Heart left ventricle (tissue), 16 donors: ENCODE data around the gene BEX5. TPM values are rescaled to one million over a fixed set of nuclear protein-coding genes. Genes with fewer than 3 reads are reported as not detected.
A peak's percentile ranks its signal among the peaks of the same experiment; 100 is the strongest.
"Not testable (repeated sequence)": the region's sequence is repeated elsewhere in the genome, so short reads cannot be mapped to it uniquely, and the experiment has no call there.

Source experiments
- ATAC-seq, 4 donors: fragments of 200-7000 bp; cut with Tn5 transposase; one replicate each; pipeline ENCODE4 v1.9.1; 2020 to 2022; ENCODE audit warnings: moderate library complexity in 4 of 4, mild to moderate bottlenecking in 3 of 4, moderate number of reproducible peaks in 1 of 4
- DNase-seq, 5 donors: peaks; one replicate each; pipeline ENCODE4 v3.0.0-alpha.2; 2020
- H3K27ac ChIP-seq, 12 donors: fragments of 200-600 bp; sonication (generic) in 4 of 12; one replicate each; pipeline versions ENCODE4 v1.5.0 to v1.8.0; 2016 to 2022; ENCODE audit warnings: mild to moderate bottlenecking in 2 of 12
- H3K27me3 ChIP-seq, 9 donors: fragments of 200-600 bp; sonication (generic) in 2 of 9; one replicate each; pipeline versions ENCODE4 v1.5.1 to v1.8.0; 2016 to 2022; ENCODE audit warnings: mild to moderate bottlenecking in 3 of 9
- H3K36me3 ChIP-seq, 9 donors: fragments of 200-600 bp; sonication (generic) in 2 of 9; one replicate each; pipeline versions ENCODE4 v1.5.0 to v1.8.0; 2018 to 2022; ENCODE audit warnings: mild to moderate bottlenecking in 2 of 9
- H3K4me1 ChIP-seq, 12 donors: fragments of 200-600 bp; sonication (generic) in 4 of 12; one replicate each; pipeline versions ENCODE4 v1.5.0 to v1.8.0; 2016 to 2022; ENCODE audit warnings: mild to moderate bottlenecking in 3 of 12
- H3K4me3 ChIP-seq, 12 donors: fragments of 200-600 bp; sonication (generic) in 4 of 12; one replicate each; pipeline versions ENCODE4 v1.5.0 to v1.8.0; 2017 to 2022; ENCODE audit warnings: mild to moderate bottlenecking in 9 of 12, moderate library complexity in 4 of 12
- H3K9me3 ChIP-seq, 12 donors: fragments of 200-600 bp; sonication (generic) in 4 of 12; one replicate each; pipeline versions ENCODE4 v1.5.0 to v1.8.0; 2016 to 2022; ENCODE audit warnings: mild to moderate bottlenecking in 1 of 12
- POLR2A ChIP-seq, 2 donors: fragments of 450-650 bp; IDR thresholded peaks; one replicate each; pipeline ENCODE4 v1.6.1; 2017; ENCODE audit warnings: antibody characterized with exemption in 2 of 2, mild to moderate bottlenecking in 2 of 2, moderate library complexity in 2 of 2
- WGBS, 4 donors: extraction: QIAGEN DNeasy Blood & Tissue Kit in 2 of 4; methylation state at CpG; one replicate each; pipeline versions ENCODE4 v1.1.5 to v1.1.7; 2013 to 2018; 5-methylcytosine and 5-hydroxymethylcytosine counted together
- intact Hi-C, 10 donors: fragments of 100-400 bp; cut with DNase I; formaldehyde crosslinking; loops; one replicate each; pipeline versions ENCODE4 v1.11.1 to v1.14.2; 2022
- polyA plus RNA-seq, 2 donors: library from polyadenylated mRNA; stranded (reverse); fragments of 200-250 nt; gene quantifications; one replicate each; pipeline ENCODE4 v1.2.3, GENCODE V29; 2013
- total RNA-seq, 9 donors: library from RNA; depleted of rRNA in 2 of 9; stranded (reverse); fragments of >200 nt in 2 of 9; fragmentation: NEBNext Ultra II Directional in 3 of 9; extraction: Animal tissue kit (Norgen Biotek cat#: 25700) in 3 of 9; gene quantifications; one replicate each; pipeline versions ENCODE4 v1.1.0 to v1.2.4, GENCODE V29; 2016 to 2023
- TF ChIP-seq, protein P1 (sequence below), 12 donors: fragments of 200-600 bp; sonication (generic) in 4 of 12; IDR thresholded peaks; one replicate each; pipeline versions ENCODE4 v1.5.0 to v1.8.0; 2018 to 2022; ENCODE audit warnings: antibody characterized with exemption in 12 of 12, mild to moderate bottlenecking in 5 of 12
- donor health status: ischemic (EF 13 %, LVEDD 7.1; RV severe dilation, severe dysfunction).
- donor health status: healthy with polysubstance abuse.
- donor health status: DM: no; HTN: yes; CAD: no.
- donor health status: DM: no; HTN: no; CAD: no.
- donor health status: ischemic (EF 25% LVEDD 6.9; RV normal size, moderate dysfunction).
- donor health status: ischemic (EF 25% LVEDD 5.7; RV mildly dilated, moderate dysfunction).
- donor health status: healthy.
- donor health status: DM: yes; HTN: yes; CAD: no.
- donor health status: ischemic (EF 35%, LVEDD 5.7; RV mildly dilated, moderate dysfunction).
- donor health status: nonischemic (EF 11% LVEDD 7.7; RV severe dilation, severe dysfunction).
- donor health status: DM: yes; HTN: yes; CAD: no.
- donor health status: PGD.
- donor health status: ischemic (EF 29% LVEDD 5.4; RV normal size, mild dysfunction).
- donor health status: nonischemic (EF 23%, LVEDD 6.1; RV moderate dilation, normal function).

The BEX5 gene
- total and polyA plus RNA-seq, 11 donors: 0.15 to 3.4 (median 0.87) TPM

- H3K27ac ChIP-seq: no peak overlapping the region
- peak overlapping the region in 1 of 12 donors; percentile 49 for H3K4me3 ChIP-seq
- TF ChIP-seq POLR2A (IDR thresholded peaks at IDR 0.05): no peak
- TF ChIP-seq, protein P1, sequence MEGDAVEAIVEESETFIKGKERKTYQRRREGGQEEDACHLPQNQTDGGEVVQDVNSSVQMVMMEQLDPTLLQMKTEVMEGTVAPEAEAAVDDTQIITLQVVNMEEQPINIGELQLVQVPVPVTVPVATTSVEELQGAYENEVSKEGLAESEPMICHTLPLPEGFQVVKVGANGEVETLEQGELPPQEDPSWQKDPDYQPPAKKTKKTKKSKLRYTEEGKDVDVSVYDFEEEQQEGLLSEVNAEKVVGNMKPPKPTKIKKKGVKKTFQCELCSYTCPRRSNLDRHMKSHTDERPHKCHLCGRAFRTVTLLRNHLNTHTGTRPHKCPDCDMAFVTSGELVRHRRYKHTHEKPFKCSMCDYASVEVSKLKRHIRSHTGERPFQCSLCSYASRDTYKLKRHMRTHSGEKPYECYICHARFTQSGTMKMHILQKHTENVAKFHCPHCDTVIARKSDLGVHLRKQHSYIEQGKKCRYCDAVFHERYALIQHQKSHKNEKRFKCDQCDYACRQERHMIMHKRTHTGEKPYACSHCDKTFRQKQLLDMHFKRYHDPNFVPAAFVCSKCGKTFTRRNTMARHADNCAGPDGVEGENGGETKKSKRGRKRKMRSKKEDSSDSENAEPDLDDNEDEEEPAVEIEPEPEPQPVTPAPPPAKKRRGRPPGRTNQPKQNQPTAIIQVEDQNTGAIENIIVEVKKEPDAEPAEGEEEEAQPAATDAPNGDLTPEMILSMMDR (IDR thresholded peaks at IDR 0.05): peak in 5 of 12 donors; percentile 7 to 27 (median 21)
- DNase-seq (no peak), ATAC-seq (no peak)
- H3K4me1 ChIP-seq: no peaks in the 10 kb centered on the region
- WGBS, 4 donors: 5 to 13% (median 7%) methylated on average over 11 of the region's 11 CpGs
- intact Hi-C loops: no loop called here
- H3K9me3 ChIP-seq: no peaks in the 10 kb centered on the region
- H3K27me3 ChIP-seq: peaks cover 0 to 31% (median 0%) of the 10 kb centered on the region in 9 donors
- no peaks in the 10 kb centered on the region for H3K36me3 ChIP-seq
These were observed 1.4 kb downstream of the BEX5 start for GRCh38 chrX:102154218-102154860.

DNA sequence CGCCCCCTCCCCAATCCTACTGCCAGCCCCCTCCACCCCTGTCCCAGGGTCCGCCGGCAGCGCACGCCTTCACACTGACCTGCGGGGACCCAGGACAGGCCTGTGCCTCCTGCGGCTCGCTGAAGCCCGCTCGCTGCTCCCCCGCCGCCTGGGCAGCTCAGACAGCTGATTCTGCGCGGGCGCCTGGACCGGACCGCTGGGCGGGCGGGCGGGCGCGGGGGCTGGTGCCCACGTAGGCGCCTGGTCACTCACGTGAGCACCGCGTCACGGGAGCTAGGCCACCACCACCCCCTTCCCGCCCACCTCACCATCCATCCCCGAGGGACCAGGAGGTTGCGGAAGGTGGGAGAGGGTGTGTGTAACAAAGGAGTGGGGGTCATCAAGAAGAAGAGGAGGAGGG lies 13.5 kb downstream of the BEX5 start, which contains the start of gene TCEAL6:
Gene TCEAL6 (minus strand): TSS at position 208 of the 400 bp plus-strand sequence.
- H3K4me1 ChIP-seq, H3K27ac ChIP-seq, intact Hi-C loops, H3K9me3 ChIP-seq, H3K4me3 ChIP-seq, DNase-seq, ATAC-seq, H3K36me3 ChIP-seq: not testable (repeated sequence)
- H3K27me3 ChIP-seq: peaks cover 0 to 52% (median 0%) of the 10 kb centered on the region in 9 donors
- WGBS, 4 donors: 1 to 45% (median 17%) methylated on average over 4 to 24 of the region's 31 CpGs

DNA sequence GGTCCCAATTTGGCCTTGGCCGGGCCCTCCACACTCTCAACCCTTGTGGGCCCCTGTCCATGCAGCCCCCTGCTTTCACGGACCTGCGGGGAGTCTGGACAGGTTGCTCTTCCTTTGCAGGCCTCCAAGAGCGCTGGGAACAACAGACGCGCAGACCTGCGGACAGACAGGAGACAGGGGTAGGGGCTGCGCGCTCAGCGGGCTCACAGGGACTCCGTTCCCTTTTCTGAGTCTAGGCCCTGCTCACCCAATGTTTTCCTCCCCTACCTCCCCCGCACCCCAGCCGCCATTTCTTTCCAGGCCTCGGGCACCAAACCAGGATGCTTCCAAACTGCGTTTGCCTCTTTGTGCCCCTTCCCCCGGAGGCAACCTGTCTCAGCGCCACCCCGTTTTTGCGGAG lies 14.1 kb downstream of the BEX5 start:
- H3K9me3 ChIP-seq, H3K4me3 ChIP-seq, intact Hi-C loops, ATAC-seq, DNase-seq, H3K27ac ChIP-seq, H3K4me1 ChIP-seq, H3K36me3 ChIP-seq: not testable (repeated sequence)
- H3K27me3 ChIP-seq: peaks cover 0 to 56% (median 0%) of the 10 kb centered on the region in 9 donors
- WGBS, 4 donors: 8 to 45% (median 24%) methylated on average over 18 to 19 of the region's 19 CpGs

GRCh38 chrX:102140876-102141275 lies 14.9 kb downstream of the BEX5 start:
- H3K36me3 ChIP-seq, H3K4me1 ChIP-seq, H3K4me3 ChIP-seq, intact Hi-C loops, ATAC-seq, H3K9me3 ChIP-seq, DNase-seq, H3K27ac ChIP-seq: not testable (repeated sequence)
- 32 to 67% (median 55%) methylated on average over 16 of the region's 16 CpGs for WGBS, 4 donors
- peaks cover 0 to 53% (median 0%) of the 10 kb centered on the region in 9 donors for H3K27me3 ChIP-seq

DNA sequence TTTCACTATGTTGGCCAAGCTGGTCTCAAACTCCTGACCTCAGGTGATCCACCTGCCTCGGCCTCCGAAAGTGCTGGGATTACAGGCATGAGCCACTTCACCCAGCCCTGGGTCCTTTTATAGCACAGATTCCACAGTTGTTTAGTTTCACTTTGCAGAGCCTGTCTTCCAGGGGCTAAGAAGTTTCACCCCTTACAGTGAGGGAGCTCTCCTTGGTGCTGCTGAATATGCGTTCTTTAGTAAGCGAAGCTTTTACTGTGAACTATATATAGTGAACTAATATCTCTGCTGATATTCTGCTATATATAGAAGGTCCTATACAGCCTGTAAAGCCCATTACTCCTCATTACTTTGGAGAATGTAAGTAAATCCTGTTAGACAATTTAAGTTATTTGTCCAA lies 17.7 kb downstream of the BEX5 start:
- Histone ChIP-seq H3K9me3 (no peaks in the 10 kb centered on the region), H3K27ac (no peak overlapping the region), H3K4me3 (no peak overlapping the region), H3K36me3 (no peaks in the 10 kb centered on the region), H3K4me1 (no peaks in the 10 kb centered on the region), H3K27me3 (peaks cover 0 to 38% (median 0%) of the 10 kb centered on the region in 9 donors)
- 34 to 60% (median 41%) methylated on average over 4 of the region's 4 CpGs for WGBS, 4 donors
- no peak for ATAC-seq
- DNase-seq: no peak
- intact Hi-C loops: no loop called here
- TF ChIP-seq POLR2A (IDR thresholded peaks at IDR 0.05): no peak
- TF ChIP-seq, protein P1 (IDR thresholded peaks at IDR 0.05): no peak

DNA sequence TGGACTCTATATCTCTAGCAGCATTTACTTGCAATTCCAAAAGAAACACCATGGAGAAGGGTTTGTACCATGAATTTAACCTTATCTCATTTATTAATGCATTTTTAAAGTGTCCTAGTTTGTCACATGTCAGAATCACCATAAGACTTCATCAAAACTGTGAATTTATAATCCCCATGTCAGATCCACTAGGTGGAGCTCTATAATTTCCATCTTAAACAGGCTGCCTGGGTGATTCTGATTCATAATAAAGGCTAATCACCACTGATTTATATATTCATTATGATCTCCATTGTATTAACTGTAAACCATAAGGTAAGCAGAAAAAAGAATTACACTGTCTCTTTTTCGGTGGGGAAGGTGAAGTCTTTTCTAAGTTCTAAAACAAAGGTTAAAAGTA lies 26.3 kb downstream of the BEX5 start:
- H3K9me3 ChIP-seq: no peaks in the 10 kb centered on the region
- H3K27me3 ChIP-seq: peaks cover 0 to 64% (median 0%) of the 10 kb centered on the region in 9 donors
- 18 to 64% (median 48%) methylated on average over 1 of the region's 1 CpG for WGBS, 4 donors
- ATAC-seq: no peak
- no peak overlapping the region for H3K27ac ChIP-seq
- no peak for DNase-seq
- TF ChIP-seq, protein P1 (IDR thresholded peaks at IDR 0.05): peak in 9 of 12 donors; percentile 11 to 45 (median 31)
- no peak for TF ChIP-seq POLR2A (IDR thresholded peaks at IDR 0.05)
- no peaks in the 10 kb centered on the region for H3K4me1 ChIP-seq
- no peak overlapping the region for H3K4me3 ChIP-seq
- no peaks in the 10 kb centered on the region for H3K36me3 ChIP-seq
- intact Hi-C loops: no loop called here
